Measurements from ENCODE around the gene SPNS2. TPM values are rescaled to one million over a fixed set of nuclear protein-coding genes. Genes with fewer than 3 reads are reported as not detected.

Gene SPNS2
- total RNA-seq, 1 experiment from 2014 or later = 2.6 TPM

DNA sequence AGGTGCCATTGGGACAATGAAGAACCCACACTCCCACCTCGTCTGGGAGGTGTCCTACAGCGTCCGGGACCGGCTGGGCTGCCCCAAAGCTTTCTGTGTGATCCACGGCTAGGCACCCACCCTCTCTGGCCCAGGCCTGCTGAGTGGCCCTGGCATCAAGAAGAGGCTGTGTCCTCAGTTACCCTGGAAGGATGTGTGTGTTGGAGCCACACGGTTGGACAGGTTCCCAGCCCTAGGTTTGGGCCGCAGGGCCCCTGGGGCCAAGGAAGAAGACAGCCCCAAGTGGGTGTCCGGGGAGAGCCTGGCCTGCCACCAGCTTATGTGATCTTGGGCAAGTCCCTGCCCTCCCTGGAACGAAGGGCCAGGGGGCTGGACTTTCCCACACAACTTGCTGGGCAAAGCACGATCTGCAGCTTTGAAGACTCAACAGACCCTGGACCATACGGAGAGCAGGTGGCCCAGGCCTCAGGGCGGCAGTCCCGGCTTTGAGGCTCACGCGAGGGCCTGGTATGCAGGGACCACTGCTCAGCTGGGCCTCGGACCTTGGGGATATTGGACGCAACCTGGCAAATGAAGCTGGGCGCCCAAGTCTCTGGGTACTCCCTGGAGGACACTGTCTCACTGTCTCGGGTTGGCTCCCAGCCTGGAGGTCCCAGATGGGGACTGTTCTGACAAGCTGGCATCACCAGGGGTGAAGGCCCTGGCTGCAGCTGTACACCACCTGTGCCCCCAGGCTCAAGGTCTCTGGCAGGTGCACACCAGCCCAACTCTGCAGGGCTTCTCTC lies 39.0 kb downstream of the SPNS2 start:
- CTCF ChIA-PET = no interaction called here
- peaks cover 3% of the 10 kb centered on the region for H3K36me3 ChIP-seq (ENCODE audit: low read depth, low read length)
- H3F3A ChIP-seq (ENCODE audit: low read length, unreplicated experiment) = no peaks in the 10 kb centered on the region
- H3K4me3 ChIP-seq (ENCODE audit: low read length) = no peak overlapping the region
- H4K20me1 ChIP-seq (ENCODE audit: low read length) = no peaks in the 10 kb centered on the region; the same call in 1 of the 2 replicates
- H3K9me2 ChIP-seq (replicated peaks; ENCODE audit: low read length) = no peaks in the 10 kb centered on the region
- no peak overlapping the region for H3K9ac ChIP-seq (ENCODE audit: low read length)
- no peaks in the 10 kb centered on the region for H3K79me2 ChIP-seq (ENCODE audit: low read length)
- DNase-seq (no peak), ATAC-seq (no peak)
- no peaks in the 10 kb centered on the region for H3K9me3 ChIP-seq (ENCODE audit: low read length)
- intact Hi-C loops (cut with micrococcal nuclease) = loop anchor here (10.0 kb wide), 1 partner anchor 113 kb away; no protein-coding TSS in a partner anchor
- POLR2A ChIA-PET (ENCODE audit: unreplicated experiment) = no interaction called here
- TF ChIP-seq EZH2phosphoT487 (IDR thresholded peaks at IDR 0.05; ENCODE audit: borderline replicate concordance, low read length) (no peak), EZH2 (IDR thresholded peaks at IDR 0.05; ENCODE audit: low read length, unreplicated experiment) (no peak)
- TF ChIP-seq, protein P1, sequence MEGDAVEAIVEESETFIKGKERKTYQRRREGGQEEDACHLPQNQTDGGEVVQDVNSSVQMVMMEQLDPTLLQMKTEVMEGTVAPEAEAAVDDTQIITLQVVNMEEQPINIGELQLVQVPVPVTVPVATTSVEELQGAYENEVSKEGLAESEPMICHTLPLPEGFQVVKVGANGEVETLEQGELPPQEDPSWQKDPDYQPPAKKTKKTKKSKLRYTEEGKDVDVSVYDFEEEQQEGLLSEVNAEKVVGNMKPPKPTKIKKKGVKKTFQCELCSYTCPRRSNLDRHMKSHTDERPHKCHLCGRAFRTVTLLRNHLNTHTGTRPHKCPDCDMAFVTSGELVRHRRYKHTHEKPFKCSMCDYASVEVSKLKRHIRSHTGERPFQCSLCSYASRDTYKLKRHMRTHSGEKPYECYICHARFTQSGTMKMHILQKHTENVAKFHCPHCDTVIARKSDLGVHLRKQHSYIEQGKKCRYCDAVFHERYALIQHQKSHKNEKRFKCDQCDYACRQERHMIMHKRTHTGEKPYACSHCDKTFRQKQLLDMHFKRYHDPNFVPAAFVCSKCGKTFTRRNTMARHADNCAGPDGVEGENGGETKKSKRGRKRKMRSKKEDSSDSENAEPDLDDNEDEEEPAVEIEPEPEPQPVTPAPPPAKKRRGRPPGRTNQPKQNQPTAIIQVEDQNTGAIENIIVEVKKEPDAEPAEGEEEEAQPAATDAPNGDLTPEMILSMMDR (conservative IDR thresholded peaks at IDR 0.05; ENCODE audit: low read depth, low read length) = no peak
- BruUV-seq (replicated peaks) = no TSS peak
- peaks cover 8% of the 10 kb centered on the region; the same call in 1 of the 2 replicates for H3K4me1 ChIP-seq (ENCODE audit: insufficient read depth, low read length)
- no peak overlapping the region for H3K27ac ChIP-seq (ENCODE audit: low read length)
- H2AFZ ChIP-seq (ENCODE audit: low read length) = no peak overlapping the region
- no peak overlapping the region for H3K4me2 ChIP-seq (ENCODE audit: low read length)
- no peaks in the 10 kb centered on the region for H3K27me3 ChIP-seq (ENCODE audit: low read length)

DNA sequence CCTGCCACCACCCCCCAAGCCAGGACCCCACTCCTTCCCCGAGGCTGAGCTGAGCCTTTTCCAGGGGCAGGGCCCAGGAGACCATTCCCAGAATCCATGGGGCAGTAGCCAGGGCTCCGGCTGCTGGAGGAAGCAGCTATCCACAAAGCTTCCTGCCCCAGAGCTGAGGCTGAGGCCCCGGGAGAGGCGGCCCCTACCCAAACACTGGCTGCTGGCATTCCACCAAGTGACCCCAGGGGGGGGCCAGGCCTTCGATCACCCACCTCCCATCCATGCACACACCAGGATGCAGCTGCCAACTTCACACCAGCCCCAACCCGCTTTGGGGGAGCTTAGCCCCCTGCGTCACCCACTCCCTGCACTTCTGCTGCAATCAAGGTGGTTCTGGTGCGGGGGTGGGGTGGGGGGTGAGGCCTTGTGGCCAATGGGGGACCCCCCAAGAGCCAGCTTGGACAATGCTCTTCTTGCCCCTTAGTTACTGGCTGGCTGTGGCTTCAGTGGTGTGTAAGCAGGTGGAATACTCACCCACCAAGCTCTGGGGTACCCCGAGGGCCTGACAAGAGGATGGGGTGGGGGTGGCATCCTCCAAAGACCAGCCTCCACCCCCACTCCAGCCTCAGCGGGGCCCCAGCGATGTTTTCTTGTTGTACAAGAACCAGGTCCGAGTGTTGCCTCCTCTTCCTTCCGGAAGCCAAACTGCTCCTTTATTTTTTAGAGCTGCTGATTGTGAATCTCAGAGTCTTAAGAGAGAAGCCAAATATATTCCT lies 39.7 kb downstream of the SPNS2 start:
- Histone ChIP-seq H3K9ac (ENCODE audit: low read length) (no peak overlapping the region), H3K4me1 (ENCODE audit: insufficient read depth, low read length) (peaks cover 8% of the 10 kb centered on the region; the same call in 1 of the 2 replicates), H3K4me3 (ENCODE audit: low read length) (no peak overlapping the region), H3K27me3 (ENCODE audit: low read length) (no peaks in the 10 kb centered on the region), H4K20me1 (ENCODE audit: low read length) (no peaks in the 10 kb centered on the region; the same call in 1 of the 2 replicates), H3K4me2 (ENCODE audit: low read length) (no peak overlapping the region), H3K79me2 (ENCODE audit: low read length) (no peaks in the 10 kb centered on the region), H3K9me3 (ENCODE audit: low read length) (no peaks in the 10 kb centered on the region), H2AFZ (ENCODE audit: low read length) (no peak overlapping the region), H3K9me2 (replicated peaks; ENCODE audit: low read length) (no peaks in the 10 kb centered on the region), H3K36me3 (ENCODE audit: low read depth, low read length) (peaks cover 3% of the 10 kb centered on the region), H3F3A (ENCODE audit: low read length, unreplicated experiment) (no peaks in the 10 kb centered on the region), H3K27ac (ENCODE audit: low read length) (no peak overlapping the region)
- intact Hi-C loops (cut with micrococcal nuclease) = loop anchor here (10.0 kb wide), 1 partner anchor 114 kb away; no protein-coding TSS in a partner anchor
- ChIA-PET POLR2A (ENCODE audit: unreplicated experiment) (no interaction called here), CTCF (no interaction called here)
- TF ChIP-seq EZH2 (IDR thresholded peaks at IDR 0.05; ENCODE audit: low read length, unreplicated experiment) = no peak
- no peak for TF ChIP-seq EZH2phosphoT487 (IDR thresholded peaks at IDR 0.05; ENCODE audit: borderline replicate concordance, low read length)
- TF ChIP-seq, protein P1 (conservative IDR thresholded peaks at IDR 0.05; ENCODE audit: low read depth, low read length) = no peak
- no TSS peak for BruUV-seq (replicated peaks)
- DNase-seq (no peak), ATAC-seq (no peak)
